SK-N-SH (cell line): ENCODE results near the gene HDAC4. TPM values are rescaled to one million over a fixed set of nuclear protein-coding genes. Genes with fewer than 3 reads are reported as not detected.

Experiments
- CTCF ChIA-PET: fragments of 300-600, 350-600 bp; formaldehyde crosslinking; extraction: SDS; loops from one replicate; lab custom pipeline; 2021; lab: Yijun Ruan, JAX
- POLR2A ChIA-PET: fragments of 350-600 bp; sonication (Branson Sonifier 250); formaldehyde crosslinking; extraction: SDS; loops from one replicate; lab custom pipeline; 2020; ENCODE audit warnings: antibody characterized with exemption, inconsistent platforms; lab: Yijun Ruan, JAX
- DNase-seq: peaks from one replicate; pipeline ENCODE4 v3.0.0; 2012
- H2AFZ ChIP-seq: fragments of 200-600 bp; sonication (generic); 2 replicates; pipeline ENCODE4 v1.8.1; 2016; ENCODE audit warnings: antibody characterized with exemption, mild to moderate bottlenecking, low read depth
- H3F3A ChIP-seq: fragments of 200-600 bp; sonication (generic); replicated peaks from 2 replicates; pipeline ENCODE3; 2016; ENCODE audit warnings: antibody characterized with exemption, mild to moderate bottlenecking; ENCODE audit not compliant: insufficient read depth
- H3K27ac ChIP-seq, 2 experiments: fragments of 200-500 bp in 1 of 2; fragments of 200-600 bp in 1 of 2; sonication (Bioruptor generic) in 1 of 2; sonication (generic), shearing (Covaris generic) in 1 of 2; 2 replicates each; pipeline versions ENCODE4 v1.5.1 to v1.6.1; 2014 to 2016; ENCODE audit warnings: low read depth in 2 of 2, inconsistent platforms in 1 of 2, low read length in 1 of 2, mild to moderate bottlenecking in 1 of 2, mixed read lengths in 1 of 2
- H3K27me3 ChIP-seq: fragments of 200-600 bp; sonication (generic), shearing (Covaris generic); 2 replicates; pipeline ENCODE4 v1.6.1; 2016; ENCODE audit warnings: mixed run types; ENCODE audit not compliant: insufficient read depth
- H3K36me3 ChIP-seq, 2 experiments: fragments of 200-500 bp in 1 of 2; fragments of 200-600 bp in 1 of 2; sonication (Bioruptor generic) in 1 of 2; sonication (generic) in 1 of 2; replicated peaks in 1 of 2; 2 replicates each; pipeline versions ENCODE3 to v1.5.1; 2014 to 2016; ENCODE audit warnings: low read length in 1 of 2, mild to moderate bottlenecking in 1 of 2; ENCODE audit not compliant: insufficient read depth in 2 of 2, control insufficient read depth in 1 of 2
- H3K4me1 ChIP-seq, 2 experiments: fragments of 200-500 bp in 1 of 2; fragments of 200-600 bp in 1 of 2; sonication (Bioruptor generic) in 1 of 2; sonication (generic), shearing (Covaris generic) in 1 of 2; 2 replicates each; pipeline versions ENCODE4 v1.5.1 to v1.6.1; 2014 to 2016; ENCODE audit warnings: low read depth in 1 of 2, low read length in 1 of 2, mixed run types in 1 of 2; ENCODE audit not compliant: insufficient read depth in 2 of 2, control insufficient read depth in 1 of 2
- H3K4me2 ChIP-seq: fragments of 200-600 bp; sonication (generic), shearing (Covaris generic); 2 replicates; pipeline ENCODE4 v1.6.1; 2017; ENCODE audit warnings: mixed run types
- H3K4me3 ChIP-seq, 2 experiments: fragments of 200-500 bp in 1 of 2; fragments of 200-600 bp in 1 of 2; sonication (Bioruptor generic) in 1 of 2; sonication (generic), shearing (Covaris generic) in 1 of 2; 2 replicates each; pipeline versions ENCODE4 v1.5.1 to v1.8.1; 2014 to 2016; ENCODE audit warnings: low read depth in 2 of 2, inconsistent platforms in 1 of 2, low read length in 1 of 2, mild to moderate bottlenecking in 1 of 2, mixed read lengths in 1 of 2, moderate library complexity in 1 of 2
- H3K79me2 ChIP-seq: fragments of 200-600 bp; sonication (generic); 2 replicates; pipeline ENCODE4 v1.8.1; 2017; ENCODE audit warnings: mild to moderate bottlenecking; ENCODE audit not compliant: insufficient read depth
- H3K9ac ChIP-seq: fragments of 200-600 bp; sonication (generic); 2 replicates; pipeline ENCODE4 v1.6.1; 2017; ENCODE audit warnings: mixed run types
- H3K9me2 ChIP-seq: fragments of 200-600 bp; sonication (generic); 2 replicates; pipeline ENCODE4 v1.6.1; 2017; ENCODE audit warnings: mixed run types
- H3K9me3 ChIP-seq: fragments of 200-600 bp; sonication (generic); 2 replicates; pipeline ENCODE4 v1.6.1; 2017; ENCODE audit warnings: mixed run types, mild to moderate bottlenecking, moderate library complexity
- H4K20me1 ChIP-seq: fragments of 200-600 bp; sonication (generic); 2 replicates; pipeline ENCODE4 v1.6.1; 2017; ENCODE audit warnings: mild to moderate bottlenecking, mixed run types; ENCODE audit not compliant: insufficient read depth
- EP300 ChIP-seq, 2 experiments: IDR thresholded peaks; 2 replicates each; pipeline versions ENCODE4 v1.4.0 to v1.6.1; 2012; ENCODE audit warnings: borderline replicate concordance in 1 of 2, low read depth in 1 of 2, low read length in 1 of 2
- EZH2phosphoT487 ChIP-seq: fragments of 200-600 bp; sonication (generic); IDR thresholded peaks from 2 replicates; pipeline ENCODE4 v1.6.1; 2017; ENCODE audit warnings: low read depth, mixed run types, mild to moderate bottlenecking, antibody characterized with exemption, moderate library complexity, borderline replicate concordance
- FOXM1 ChIP-seq: IDR thresholded peaks from 2 replicates; pipeline ENCODE4 v1.4.0; 2012; ENCODE audit warnings: low read depth, mild to moderate bottlenecking
- GABPA ChIP-seq: IDR thresholded peaks from 2 replicates; pipeline ENCODE4 v1.4.0; 2012; ENCODE audit warnings: low read depth, mild to moderate bottlenecking
- GATA2 ChIP-seq: sonication (generic); formaldehyde crosslinking; IDR thresholded peaks from 2 replicates; pipeline ENCODE4 v1.5.0; 2020; ENCODE audit warnings: mild to moderate bottlenecking, missing genetic modification reagents
- JUND ChIP-seq: IDR thresholded peaks from 2 replicates; pipeline ENCODE4 v1.4.0; 2012
- MEF2A ChIP-seq: IDR thresholded peaks from 2 replicates; pipeline ENCODE4 v1.4.0; 2012; ENCODE audit warnings: low read depth, borderline replicate concordance
- MXI1 ChIP-seq: IDR thresholded peaks from 2 replicates; pipeline ENCODE4 v1.6.1; 2012; ENCODE audit warnings: mild to moderate bottlenecking, low read depth, low read length, improper control_type of control experiment
- NFIC ChIP-seq: IDR thresholded peaks from 2 replicates; pipeline ENCODE4 v1.4.0; 2012; ENCODE audit warnings: borderline replicate concordance
- POLR2AphosphoS5 ChIP-seq: IDR thresholded peaks from 2 replicates; pipeline ENCODE4 v1.6.1; 2012; ENCODE audit warnings: low read depth, low read length
- RAD21 ChIP-seq: IDR thresholded peaks from 2 replicates; pipeline ENCODE4 v1.6.1; 2012; ENCODE audit warnings: mild to moderate bottlenecking, low read length
- RCOR1 ChIP-seq: fragments of 150-350 bp; IDR thresholded peaks from 2 replicates; pipeline ENCODE4 v1.6.1; 2017; ENCODE audit warnings: antibody characterized with exemption, low read length
- RFX5 ChIP-seq: IDR thresholded peaks from 2 replicates; pipeline ENCODE4 v1.6.1; 2012; ENCODE audit warnings: mild to moderate bottlenecking, improper control_type of control experiment, low read length
- RXRA ChIP-seq: IDR thresholded peaks from 2 replicates; pipeline ENCODE4 v1.4.0; 2012; ENCODE audit warnings: low read depth, mild to moderate bottlenecking, borderline replicate concordance
- SIN3A ChIP-seq: IDR thresholded peaks from 2 replicates; pipeline ENCODE4 v1.6.1; 2012; ENCODE audit warnings: low read depth, mild to moderate bottlenecking, low read length, moderate library complexity, borderline replicate concordance
- WGBS: methylation state at CpG from one replicate; pipeline ENCODE4 v1.1.6; 2017; ENCODE audit warnings: low lambda C conversion rate; 5-methylcytosine and 5-hydroxymethylcytosine counted together
- polyA plus RNA-seq, 3 experiments: library from polyadenylated mRNA; depleted of rRNA; stranded (reverse); fragments of >200 nt; gene quantifications; 2 replicates each; pipeline ENCODE4 v1.2.3, GENCODE V29; 2012
- TF ChIP-seq, protein P1 (sequence below): IDR thresholded peaks from 2 replicates; pipeline ENCODE4 v1.4.0; 2012; ENCODE audit warnings: low read depth
- TF ChIP-seq, protein P2 (sequence below): IDR thresholded peaks from 2 replicates; pipeline ENCODE4 v1.4.0; 2012; ENCODE audit warnings: low read depth, borderline replicate concordance
- TF ChIP-seq, protein P3 (sequence below): fragments of 200-600 bp; sonication (generic); IDR thresholded peaks from 2 replicates; pipeline ENCODE4 v1.6.1; 2017; ENCODE audit warnings: antibody characterized with exemption, mild to moderate bottlenecking, moderate library complexity
- TF ChIP-seq, protein P4 (sequence below): fragments of 150-350 bp; IDR thresholded peaks from 2 replicates; pipeline ENCODE4 v1.6.1; 2017; ENCODE audit warnings: antibody characterized with exemption, low read length, low read depth, borderline replicate concordance

HDAC4 gene
- polyA plus RNA-seq, 1 of the 3 experiments (the other 2 are of a cell fraction) = 5.5 TPM

DNA sequence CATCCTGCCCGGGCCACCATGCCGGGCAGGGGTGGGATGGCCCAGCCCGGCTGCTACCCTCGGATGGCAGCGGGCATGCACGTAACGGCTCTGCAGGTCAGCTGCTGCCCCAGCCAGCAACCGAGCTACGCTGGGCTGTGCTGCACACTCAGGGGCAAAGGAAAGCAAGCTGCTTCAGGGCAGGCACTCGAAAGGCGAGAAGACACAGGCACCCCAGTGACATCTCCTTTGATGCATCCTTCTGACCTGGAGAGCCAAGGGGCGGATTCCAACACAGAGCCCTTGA, 8.8 kb downstream of the HDAC4 start:
- Histone ChIP-seq H3K9me3 (no peaks in the 10 kb centered on the region), H3K27ac (no peak overlapping the region; a peak in 1 of 4 replicates), H2AFZ (no peak overlapping the region), H3K9me2 (no peaks in the 10 kb centered on the region), H3K79me2 (peaks cover 30% of the 10 kb centered on the region), H3K36me3 (no peaks in the 10 kb centered on the region), H3K9ac (no peak overlapping the region), H3K27me3 (no peaks in the 10 kb centered on the region), H3K4me1 (peaks cover 0 to 19% of the 10 kb centered on the region in 2 experiments; a peak in 1 of 4 replicates), H4K20me1 (peaks cover 14% of the 10 kb centered on the region; the same call in 1 of the 2 replicates), H3K4me2 (no peak overlapping the region), H3K4me3 (no peak overlapping the region)
- POLR2A ChIA-PET = no interaction called here
- CTCF ChIA-PET = interaction anchor here (1.3 kb wide), 1 partner anchor 9 kb away, joined by 3 read pairs; the partner anchor contains the start of gene HDAC4
- WGBS = 89% methylated on average over 3 of the region's 12 CpGs
- TF ChIP-seq RCOR1 (no peak), POLR2AphosphoS5 (no peak), EP300 (IDR thresholded peaks at IDR 0.05; ENCODE audit: borderline replicate concordance in 1 of 2, low read depth in 1 of 2, low read length in 1 of 2) (no peak), MXI1 (no peak), SIN3A (no peak), RXRA (no peak), GATA2 (CRISPR knock-in tag) (no peak), RFX5 (no peak), NFIC (no peak), FOXM1 (no peak), RAD21 (no peak), MEF2A (no peak), JUND (no peak), GABPA (no peak), EZH2phosphoT487 (no peak)
- TF ChIP-seq, protein P1, sequence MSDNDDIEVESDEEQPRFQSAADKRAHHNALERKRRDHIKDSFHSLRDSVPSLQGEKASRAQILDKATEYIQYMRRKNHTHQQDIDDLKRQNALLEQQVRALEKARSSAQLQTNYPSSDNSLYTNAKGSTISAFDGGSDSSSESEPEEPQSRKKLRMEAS = no peak
- TF ChIP-seq, protein P2, sequence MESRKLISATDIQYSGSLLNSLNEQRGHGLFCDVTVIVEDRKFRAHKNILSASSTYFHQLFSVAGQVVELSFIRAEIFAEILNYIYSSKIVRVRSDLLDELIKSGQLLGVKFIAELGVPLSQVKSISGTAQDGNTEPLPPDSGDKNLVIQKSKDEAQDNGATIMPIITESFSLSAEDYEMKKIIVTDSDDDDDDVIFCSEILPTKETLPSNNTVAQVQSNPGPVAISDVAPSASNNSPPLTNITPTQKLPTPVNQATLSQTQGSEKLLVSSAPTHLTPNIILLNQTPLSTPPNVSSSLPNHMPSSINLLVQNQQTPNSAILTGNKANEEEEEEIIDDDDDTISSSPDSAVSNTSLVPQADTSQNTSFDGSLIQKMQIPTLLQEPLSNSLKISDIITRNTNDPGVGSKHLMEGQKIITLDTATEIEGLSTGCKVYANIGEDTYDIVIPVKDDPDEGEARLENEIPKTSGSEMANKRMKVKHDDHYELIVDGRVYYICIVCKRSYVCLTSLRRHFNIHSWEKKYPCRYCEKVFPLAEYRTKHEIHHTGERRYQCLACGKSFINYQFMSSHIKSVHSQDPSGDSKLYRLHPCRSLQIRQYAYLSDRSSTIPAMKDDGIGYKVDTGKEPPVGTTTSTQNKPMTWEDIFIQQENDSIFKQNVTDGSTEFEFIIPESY = no peak
- TF ChIP-seq, protein P3, sequence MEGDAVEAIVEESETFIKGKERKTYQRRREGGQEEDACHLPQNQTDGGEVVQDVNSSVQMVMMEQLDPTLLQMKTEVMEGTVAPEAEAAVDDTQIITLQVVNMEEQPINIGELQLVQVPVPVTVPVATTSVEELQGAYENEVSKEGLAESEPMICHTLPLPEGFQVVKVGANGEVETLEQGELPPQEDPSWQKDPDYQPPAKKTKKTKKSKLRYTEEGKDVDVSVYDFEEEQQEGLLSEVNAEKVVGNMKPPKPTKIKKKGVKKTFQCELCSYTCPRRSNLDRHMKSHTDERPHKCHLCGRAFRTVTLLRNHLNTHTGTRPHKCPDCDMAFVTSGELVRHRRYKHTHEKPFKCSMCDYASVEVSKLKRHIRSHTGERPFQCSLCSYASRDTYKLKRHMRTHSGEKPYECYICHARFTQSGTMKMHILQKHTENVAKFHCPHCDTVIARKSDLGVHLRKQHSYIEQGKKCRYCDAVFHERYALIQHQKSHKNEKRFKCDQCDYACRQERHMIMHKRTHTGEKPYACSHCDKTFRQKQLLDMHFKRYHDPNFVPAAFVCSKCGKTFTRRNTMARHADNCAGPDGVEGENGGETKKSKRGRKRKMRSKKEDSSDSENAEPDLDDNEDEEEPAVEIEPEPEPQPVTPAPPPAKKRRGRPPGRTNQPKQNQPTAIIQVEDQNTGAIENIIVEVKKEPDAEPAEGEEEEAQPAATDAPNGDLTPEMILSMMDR = no peak
- TF ChIP-seq, protein P4, sequence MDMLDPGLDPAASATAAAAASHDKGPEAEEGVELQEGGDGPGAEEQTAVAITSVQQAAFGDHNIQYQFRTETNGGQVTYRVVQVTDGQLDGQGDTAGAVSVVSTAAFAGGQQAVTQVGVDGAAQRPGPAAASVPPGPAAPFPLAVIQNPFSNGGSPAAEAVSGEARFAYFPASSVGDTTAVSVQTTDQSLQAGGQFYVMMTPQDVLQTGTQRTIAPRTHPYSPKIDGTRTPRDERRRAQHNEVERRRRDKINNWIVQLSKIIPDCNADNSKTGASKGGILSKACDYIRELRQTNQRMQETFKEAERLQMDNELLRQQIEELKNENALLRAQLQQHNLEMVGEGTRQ = no peak
- TF ChIP-seq, all 33 proteins: peak for 0
- no peak for DNase-seq
- H3F3A ChIP-seq = no peaks in the 10 kb centered on the region
